ENCODE data around the gene BORCS8. TPM values are rescaled to one million over a fixed set of nuclear protein-coding genes. Genes with fewer than 3 reads are reported as not detected.
A peak's percentile ranks its signal among the peaks of the same experiment; 100 is the strongest.

Gene BORCS8
- total and polyA plus RNA-seq, 2 of the 13 experiments (the other 11 are each of a cell fraction or from before 2014, with no cell fraction given): 9.6 to 13.3 TPM

GRCh38 chr19:19214892-19215291 is 22.9 kb upstream of the BORCS8 start (continued):
- no peak for TF ChIP-seq ZC3H4 (CRISPR knock-in tag; IDR thresholded peaks at IDR 0.05; ENCODE audit: borderline replicate concordance)
- no peak for TF ChIP-seq ZNF891 (CRISPR knock-in tag; IDR thresholded peaks at IDR 0.05)
- TF ChIP-seq CTCF (CRISPR knock-in tag; IDR thresholded peaks at IDR 0.05): no peak
- no peak for TF ChIP-seq NFE2 (CRISPR knock-in tag; IDR thresholded peaks at IDR 0.05)
- no peak for TF ChIP-seq GABPA (IDR thresholded peaks at IDR 0.05; ENCODE audit: low read depth, low read length)
- no peak for TF ChIP-seq GABPA (CRISPR knock-in tag; IDR thresholded peaks at IDR 0.05; ENCODE audit: low read depth)
- TF ChIP-seq KIAA2018 (CRISPR knock-in tag; IDR thresholded peaks at IDR 0.05; ENCODE audit: borderline replicate concordance): no peak
- peak; percentile 40; the same call in 1 of the 2 replicates for TF ChIP-seq BCL6 (CRISPR knock-in tag; IDR thresholded peaks at IDR 0.05)
- no peak for TF ChIP-seq ZFP36L1 (CRISPR knock-in tag; IDR thresholded peaks at IDR 0.05)
- no peak for TF ChIP-seq ZNF484 (CRISPR knock-in tag; IDR thresholded peaks at IDR 0.05; ENCODE audit: borderline replicate concordance, low read depth)
- peak; percentile 49; the same call in 1 of the 2 replicates for TF ChIP-seq MIER3 (CRISPR knock-in tag; IDR thresholded peaks at IDR 0.05; ENCODE audit: borderline replicate concordance)
- no peak for TF ChIP-seq CENPX (CRISPR knock-in tag; IDR thresholded peaks at IDR 0.05)
- no peak for TF ChIP-seq ZNF710 (CRISPR knock-in tag; IDR thresholded peaks at IDR 0.05; ENCODE audit: borderline replicate concordance)
- no peak for TF ChIP-seq DNMT1 (CRISPR knock-in tag; IDR thresholded peaks at IDR 0.05)
- TF ChIP-seq TRIM22 (IDR thresholded peaks at IDR 0.05): no peak
- no peak for TF ChIP-seq SNAPC2 (CRISPR knock-in tag; IDR thresholded peaks at IDR 0.05)
